ENCODE measurements around the gene ERBB2. TPM values are rescaled to one million over a fixed set of nuclear protein-coding genes. Genes with fewer than 3 reads are reported as not detected.

The ERBB2 gene
- total and polyA plus RNA-seq, 2 of the 13 experiments (the other 11 are each of a cell fraction or from before 2014, with no cell fraction given) = 57.7 to 64.1 TPM

GRCh38 chr17:39736319-39737165 is 36.7 kb downstream of the ERBB2 start (continued):
- TF ChIP-seq NAIF1 (CRISPR knock-in tag; IDR thresholded peaks at IDR 0.05; ENCODE audit: borderline replicate concordance) (no peak), ZBTB34 (CRISPR knock-in tag; IDR thresholded peaks at IDR 0.05) (0 out of 2 replicates have a peak, but pooled peaks have one; percentile 31), ZNF260 (CRISPR knock-in tag; IDR thresholded peaks at IDR 0.05; ENCODE audit: borderline replicate concordance, low read depth) (no peak), THYN1 (CRISPR knock-in tag; IDR thresholded peaks at IDR 0.05; ENCODE audit: borderline replicate concordance, low read depth) (no peak), USF2 (IDR thresholded peaks at IDR 0.05; ENCODE audit: low read depth, low read length) (no peak), USF2 (CRISPR knock-in tag; IDR thresholded peaks at IDR 0.05; ENCODE audit: borderline replicate concordance) (no peak), THAP8 (CRISPR knock-in tag; IDR thresholded peaks at IDR 0.05; ENCODE audit: borderline replicate concordance) (no peak), ZNF780A (CRISPR knock-in tag; IDR thresholded peaks at IDR 0.05) (no peak), ZNF530 (CRISPR knock-in tag; IDR thresholded peaks at IDR 0.05; ENCODE audit: low read depth) (no peak), NFRKB (IDR thresholded peaks at IDR 0.05) (no peak), ZNF512 (CRISPR knock-in tag; IDR thresholded peaks at IDR 0.05) (no peak), ZNF790 (CRISPR knock-in tag; IDR thresholded peaks at IDR 0.05; ENCODE audit: borderline replicate concordance) (no peak), RNF219 (CRISPR knock-in tag; IDR thresholded peaks at IDR 0.05) (no peak), ZNF660 (CRISPR knock-in tag; IDR thresholded peaks at IDR 0.05; ENCODE audit: borderline replicate concordance, low read depth) (no peak), KDM2A (CRISPR knock-in tag; IDR thresholded peaks at IDR 0.05; ENCODE audit: borderline replicate concordance, low read depth) (0 out of 2 replicates have a peak, but pooled peaks have one; percentile 20), ZNF792 (CRISPR knock-in tag; IDR thresholded peaks at IDR 0.05) (0 out of 2 replicates have a peak, but pooled peaks have one; percentile 29), SIX1 (CRISPR knock-in tag; IDR thresholded peaks at IDR 0.05; ENCODE audit: borderline replicate concordance) (peak; percentile 48; the same call in 1 of the 2 replicates), SALL2 (CRISPR knock-in tag; IDR thresholded peaks at IDR 0.05) (no peak), CHCHD3 (CRISPR knock-in tag; IDR thresholded peaks at IDR 0.05) (0 out of 2 replicates have a peak, but pooled peaks have one; percentile 29)
